ENCODE measurements around the gene WFDC1.

Gene WFDC1

GRCh38 chr16:84302111-84302954 lies 7.7 kb downstream of the WFDC1 start:
- H3K27ac ChIP-seq = no peak overlapping the region
- TF ChIP-seq ZFX (IDR thresholded peaks at IDR 0.05; ENCODE audit: borderline replicate concordance) (no peak), CTCF (IDR thresholded peaks at IDR 0.05) (no peak)

GRCh38 chr16:84303023-84303422 lies 8.3 kb downstream of the WFDC1 start:
- H3K27ac ChIP-seq = no peak overlapping the region
- TF ChIP-seq CTCF (IDR thresholded peaks at IDR 0.05) (no peak), ZFX (IDR thresholded peaks at IDR 0.05; ENCODE audit: borderline replicate concordance) (no peak)

- no peak overlapping the region for H3K27ac ChIP-seq
- TF ChIP-seq CTCF (IDR thresholded peaks at IDR 0.05) (no peak), ZFX (IDR thresholded peaks at IDR 0.05; ENCODE audit: borderline replicate concordance) (no peak)
Measured at GRCh38 chr16:84303516-84303915, 8.8 kb downstream of the WFDC1 start.

GRCh38 chr16:84306564-84306963 lies 11.9 kb downstream of the WFDC1 start:
- TF ChIP-seq ZFX (IDR thresholded peaks at IDR 0.05; ENCODE audit: borderline replicate concordance) = no peak
- no peak for TF ChIP-seq CTCF (IDR thresholded peaks at IDR 0.05)
- no peak overlapping the region for H3K27ac ChIP-seq

- no peak overlapping the region for H3K27ac ChIP-seq
- TF ChIP-seq ZFX (IDR thresholded peaks at IDR 0.05; ENCODE audit: borderline replicate concordance) (no peak), CTCF (IDR thresholded peaks at IDR 0.05) (no peak)
Measured at GRCh38 chr16:84307209-84307954, 12.7 kb downstream of the WFDC1 start.

- TF ChIP-seq CTCF (IDR thresholded peaks at IDR 0.05) (peak; percentile 52), ZFX (IDR thresholded peaks at IDR 0.05; ENCODE audit: borderline replicate concordance) (no peak)
- no peak overlapping the region for H3K27ac ChIP-seq
Measured at GRCh38 chr16:84308120-84308519, 13.4 kb downstream of the WFDC1 start.

GRCh38 chr16:84310642-84311041 lies 16.0 kb downstream of the WFDC1 start:
- H3K27ac ChIP-seq = no peak overlapping the region
- TF ChIP-seq CTCF (IDR thresholded peaks at IDR 0.05) (no peak), ZFX (IDR thresholded peaks at IDR 0.05; ENCODE audit: borderline replicate concordance) (no peak)
